NCI-H1694 treated with DMSO at 0.1 percent for 48 hours (cell line): Measurements from ENCODE around the gene PLSCR1.
"Not testable (repeated sequence)": the region's sequence is repeated elsewhere in the genome, so short reads cannot be mapped to it uniquely, and the experiment has no call there.

ENCODE experiments used
- DNase-seq: peaks from one replicate; lab custom pipeline; 2025; lab: John Stamatoyannopoulos, UW

Gene PLSCR1

GRCh38 chr3:146513386-146514051 lies 30.9 kb downstream of the PLSCR1 start:
- no peak for DNase-seq

- no peak for DNase-seq
Observed at GRCh38 chr3:146511402-146512134, 32.8 kb downstream of the PLSCR1 start.

GRCh38 chr3:146507331-146508120 lies 36.9 kb downstream of the PLSCR1 start:
- no peak for DNase-seq

DNA sequence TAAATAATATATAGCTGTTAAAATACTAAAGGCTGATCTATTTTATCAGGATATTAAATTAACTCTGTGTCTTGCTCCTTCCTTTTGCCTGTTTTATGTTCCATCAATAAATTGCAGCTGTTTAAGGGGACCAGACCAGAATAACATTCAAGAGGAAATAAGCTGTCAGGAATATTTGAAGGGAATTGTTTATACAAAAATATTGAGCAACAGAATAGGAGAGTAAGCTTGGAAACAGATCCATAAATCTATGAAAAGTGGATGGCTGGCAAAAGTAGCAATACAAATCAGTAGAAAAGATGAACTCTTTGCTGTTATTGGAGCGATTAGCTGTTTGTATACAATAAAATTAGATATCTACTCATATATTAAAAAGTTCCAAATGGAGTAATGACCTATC lies 38.9 kb downstream of the PLSCR1 start:
- DNase-seq = no peak

DNA sequence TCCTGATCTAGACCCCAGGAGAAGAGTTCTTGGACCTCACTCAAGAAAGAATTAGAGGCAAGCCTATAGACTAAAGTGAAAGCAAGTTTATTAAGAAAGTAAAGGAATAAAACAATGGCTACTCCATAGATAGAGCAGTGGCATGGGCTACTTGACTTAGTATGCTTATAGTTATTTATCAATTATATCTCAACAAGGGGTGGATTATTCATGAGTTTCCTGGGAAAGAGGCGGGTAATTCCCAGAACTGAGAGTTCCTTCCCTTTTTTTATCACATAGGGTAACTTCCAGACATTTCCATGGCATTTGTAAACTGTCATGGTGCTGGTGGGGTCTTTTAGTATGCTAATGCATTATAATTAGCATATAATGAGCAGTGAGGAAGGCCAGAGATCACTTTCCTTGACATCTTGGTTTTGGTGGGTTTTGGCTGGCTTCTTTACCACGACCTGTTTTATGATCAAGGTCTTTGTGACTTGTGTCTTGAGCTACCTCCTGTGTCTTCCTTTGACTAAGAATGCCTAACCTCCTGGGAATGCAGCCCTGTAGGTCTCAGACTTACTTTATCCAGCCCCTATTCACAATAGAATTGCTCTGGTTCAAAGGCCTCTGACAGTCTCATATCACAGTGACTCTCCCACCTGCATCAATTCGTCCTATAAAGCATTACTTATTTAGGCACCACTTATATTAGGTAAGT lies 39.8 kb downstream of the PLSCR1 start:
- no peak for DNase-seq

DNA sequence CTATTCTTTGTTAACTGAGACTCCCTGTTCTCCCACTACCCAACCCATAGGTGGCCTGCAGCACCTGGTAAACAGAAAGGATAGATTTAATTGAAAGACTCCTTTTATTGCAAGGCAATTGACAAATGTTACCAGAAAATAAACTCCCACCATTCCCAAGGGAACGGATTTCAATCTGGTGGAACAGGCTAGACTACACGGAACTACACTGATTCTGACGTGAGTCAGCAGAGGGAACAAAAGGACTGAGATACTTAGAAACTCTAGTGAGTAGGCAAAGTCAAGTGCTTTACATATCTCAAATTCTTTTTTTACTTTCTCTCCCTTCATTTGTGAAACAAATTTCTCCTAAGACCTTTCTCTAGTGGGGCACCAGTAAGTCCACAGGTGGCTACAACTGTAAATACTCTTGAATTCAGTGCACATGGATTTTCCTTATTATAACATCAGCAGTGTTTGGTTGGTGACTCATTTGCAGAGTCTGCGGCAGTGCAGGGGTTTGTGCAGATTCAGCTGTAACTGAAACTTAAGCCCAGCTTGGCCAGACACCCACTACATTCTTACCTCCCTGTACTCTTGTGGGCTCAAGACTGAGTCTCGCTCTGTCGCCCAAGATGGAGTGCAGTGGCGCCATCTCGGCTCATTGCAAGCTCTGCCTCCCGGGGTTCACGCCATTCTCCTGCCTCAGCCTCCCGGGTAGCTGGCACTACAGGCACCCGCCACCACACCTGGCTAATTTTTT lies 40.8 kb downstream of the PLSCR1 start:
- DNase-seq = no peak

DNA sequence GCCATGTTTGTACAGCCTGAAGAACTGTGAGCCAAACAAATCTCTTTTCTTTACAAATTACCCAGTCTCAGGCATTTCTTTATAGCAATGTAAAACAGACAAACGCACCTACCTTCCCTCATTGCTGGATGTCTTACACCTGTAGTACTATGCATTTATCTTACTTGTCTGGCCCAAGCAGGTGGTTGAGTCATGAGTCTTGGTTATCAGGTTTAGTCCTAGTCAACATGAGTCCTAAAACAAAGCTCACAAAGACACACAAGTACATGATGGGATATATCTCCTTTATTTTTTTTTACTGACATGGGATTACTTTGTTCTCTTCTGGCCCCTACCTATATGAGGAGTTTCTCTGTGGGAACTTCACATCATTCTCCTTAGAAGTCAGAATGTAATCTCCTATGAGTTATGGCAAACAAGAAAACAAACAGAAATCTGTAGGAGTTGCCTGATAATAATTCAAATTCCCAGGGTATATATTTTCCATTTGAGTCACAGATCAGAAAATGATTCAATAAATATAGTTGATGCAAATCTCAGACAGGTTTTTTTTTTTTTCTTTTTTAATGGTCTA lies 41.4 kb downstream of the PLSCR1 start:
- no peak for DNase-seq

DNA sequence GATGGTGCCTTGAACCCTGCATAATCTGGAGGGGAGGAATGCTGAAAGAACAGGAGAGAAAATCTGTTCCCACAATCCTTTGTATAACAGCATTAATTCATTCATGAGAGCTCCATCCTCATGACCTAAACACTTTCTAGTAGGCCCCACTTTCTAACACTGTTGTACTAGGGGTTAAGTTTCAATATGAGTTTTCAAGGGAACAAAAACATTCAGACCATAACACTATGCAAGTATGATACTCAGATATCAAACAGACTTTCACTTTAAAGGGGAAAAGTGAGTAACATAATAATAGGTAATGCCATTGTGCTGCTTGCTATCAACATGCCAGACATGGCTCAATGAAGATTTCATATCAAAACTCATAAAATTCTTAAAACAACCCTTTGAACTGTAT lies 42.7 kb downstream of the PLSCR1 start:
- DNase-seq = no peak

DNA sequence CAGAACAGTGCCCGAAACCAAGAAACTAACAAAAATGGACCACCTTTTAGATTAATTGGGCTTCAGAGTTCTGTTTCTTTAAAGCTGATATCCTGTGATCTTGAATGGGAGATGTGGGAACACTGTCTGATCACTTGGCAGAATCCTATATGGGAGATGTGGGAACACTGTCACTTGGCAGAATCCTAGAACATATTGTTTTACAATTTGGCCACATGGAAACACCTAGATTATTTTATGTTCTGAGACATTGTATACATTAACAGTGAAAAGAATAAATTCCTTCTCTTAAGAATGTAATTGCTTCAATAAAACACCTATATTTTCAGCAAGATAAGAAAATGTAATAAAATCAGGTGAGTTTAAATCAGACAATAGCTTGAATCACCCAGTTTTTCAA lies 44.7 kb downstream of the PLSCR1 start:
- no peak for DNase-seq

GRCh38 chr3:146498002-146498736 lies 46.2 kb downstream of the PLSCR1 start:
- no peak for DNase-seq

DNA sequence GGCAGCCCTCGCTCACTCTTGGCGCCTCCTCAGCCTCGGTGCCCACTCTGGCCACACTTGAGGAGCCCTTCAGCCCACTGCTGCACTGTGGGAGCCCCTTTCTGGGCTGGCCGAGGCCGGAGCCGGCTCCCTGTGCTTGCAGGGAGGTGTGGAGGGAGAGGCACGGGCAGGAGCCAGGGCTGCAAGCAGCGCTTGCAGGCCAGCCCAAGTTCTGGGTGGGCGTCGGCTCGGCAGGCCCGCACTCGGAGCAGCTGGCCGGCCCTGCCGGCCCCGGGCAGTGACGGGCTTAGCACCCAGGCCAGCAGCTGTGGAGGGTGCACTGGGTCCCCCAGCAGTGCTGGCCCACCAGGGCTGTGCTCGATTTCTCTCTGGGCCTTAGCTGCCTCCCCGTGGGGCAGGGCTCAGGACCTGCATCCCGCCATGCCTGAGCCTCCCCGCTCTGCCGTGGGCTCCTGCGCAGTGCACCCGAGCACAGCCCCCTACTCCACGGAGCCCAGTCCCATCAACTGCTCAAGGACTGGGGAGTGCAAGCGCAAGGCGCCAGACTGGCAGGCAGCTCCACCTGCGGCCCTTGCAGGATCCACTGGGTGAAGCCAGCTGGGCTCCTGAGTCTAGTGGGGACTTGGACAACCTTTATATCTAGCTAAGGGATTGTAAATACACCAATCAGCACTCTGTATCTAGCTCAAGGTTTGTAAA lies 47.1 kb downstream of the PLSCR1 start:
- DNase-seq = not testable (repeated sequence)

DNA sequence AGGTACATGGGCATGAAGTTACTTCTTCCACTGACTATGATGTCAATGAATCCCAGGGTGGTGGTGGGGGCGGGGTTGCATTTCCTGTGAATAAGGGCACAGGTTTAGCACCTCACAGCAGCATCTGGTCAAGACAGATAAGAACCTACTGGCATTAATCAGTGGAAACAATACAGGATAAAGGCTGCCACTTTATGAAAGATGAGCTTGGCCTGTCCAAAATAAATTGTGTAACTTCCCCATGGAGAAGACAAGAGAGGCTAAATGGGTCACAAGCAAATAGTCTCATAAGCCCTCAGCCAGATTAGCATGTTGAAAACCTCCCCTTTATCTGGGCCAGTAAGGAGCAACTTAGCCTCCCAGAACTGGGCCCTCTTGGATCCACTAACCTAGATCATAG lies 47.7 kb downstream of the PLSCR1 start:
- DNase-seq = no peak

DNA sequence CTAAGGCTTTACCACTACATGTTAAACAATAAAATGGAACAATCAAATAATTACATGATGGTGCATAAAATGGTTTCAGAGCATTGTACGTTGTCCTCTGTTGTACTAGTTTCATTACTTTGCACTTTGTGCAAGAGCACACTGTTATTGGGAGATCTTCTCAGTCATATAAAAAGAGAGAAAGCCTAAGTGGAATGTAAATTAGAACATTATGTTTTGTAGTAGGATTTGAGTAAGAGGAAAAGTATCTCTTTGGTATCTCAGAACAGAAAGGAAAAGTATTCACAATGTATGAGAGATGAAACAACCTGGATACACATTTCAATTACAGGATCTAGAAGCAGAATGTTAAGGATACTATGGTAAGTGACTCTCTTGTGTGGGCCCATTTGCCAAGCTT lies 48.2 kb downstream of the PLSCR1 start:
- DNase-seq = no peak

DNA sequence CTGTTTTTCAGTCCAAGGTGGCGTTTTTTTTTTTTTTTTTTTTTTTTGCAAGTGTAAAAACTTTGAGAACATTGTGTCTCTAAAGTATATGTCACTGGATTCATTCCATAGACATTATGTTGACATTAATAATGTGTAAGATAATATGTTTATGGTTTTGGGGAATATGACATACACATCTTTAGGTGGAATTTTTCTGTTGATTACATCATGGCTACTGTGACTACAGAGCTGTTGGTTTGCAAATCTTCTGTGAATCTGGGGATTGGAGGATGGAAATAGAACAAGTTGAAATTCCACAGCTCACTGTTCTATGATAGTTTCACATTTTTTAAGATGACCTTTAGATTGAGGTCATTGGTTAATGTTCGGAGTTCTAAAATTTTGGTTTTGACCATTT lies 50.6 kb downstream of the PLSCR1 start:
- no peak for DNase-seq

DNA sequence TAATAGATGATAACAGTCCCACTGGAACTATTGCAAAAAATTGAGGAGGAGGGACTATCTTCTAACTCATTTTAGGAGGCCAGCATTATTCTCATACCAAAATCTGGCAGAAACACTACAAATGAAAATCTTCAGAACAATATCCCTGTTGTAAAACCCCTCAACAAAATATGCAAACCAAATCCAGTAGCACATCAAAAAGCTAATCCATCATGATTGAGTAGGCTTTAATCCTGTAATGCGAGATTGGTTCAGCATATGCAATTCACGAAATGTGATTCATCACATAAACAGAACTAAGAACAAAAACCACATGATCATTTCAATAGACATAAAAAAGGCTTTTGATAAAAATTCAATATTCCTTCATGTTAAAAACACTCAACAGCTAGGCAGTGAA lies 51.2 kb downstream of the PLSCR1 start:
- no peak for DNase-seq

- DNase-seq = no peak
Observed at GRCh38 chr3:146491303-146491702, 53.1 kb downstream of the PLSCR1 start.

DNA sequence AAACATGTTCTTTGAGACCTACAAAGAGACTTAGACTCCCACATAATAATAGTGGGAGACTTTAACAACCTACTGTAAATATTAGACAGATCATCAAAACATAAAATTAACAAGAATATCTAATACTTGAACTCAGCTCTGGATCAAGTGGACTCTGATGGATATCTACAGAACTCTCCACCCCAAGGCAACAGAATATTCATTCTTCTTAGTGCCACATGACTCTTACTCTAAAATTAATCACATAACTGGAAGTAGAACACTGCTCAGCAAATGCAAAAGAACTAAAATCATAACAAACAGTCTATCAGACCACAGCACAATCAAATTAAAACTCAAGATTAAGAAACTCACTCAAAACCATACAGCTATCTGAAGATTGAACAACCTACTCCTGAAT lies 59.1 kb downstream of the PLSCR1 start:
- no peak for DNase-seq

DNA sequence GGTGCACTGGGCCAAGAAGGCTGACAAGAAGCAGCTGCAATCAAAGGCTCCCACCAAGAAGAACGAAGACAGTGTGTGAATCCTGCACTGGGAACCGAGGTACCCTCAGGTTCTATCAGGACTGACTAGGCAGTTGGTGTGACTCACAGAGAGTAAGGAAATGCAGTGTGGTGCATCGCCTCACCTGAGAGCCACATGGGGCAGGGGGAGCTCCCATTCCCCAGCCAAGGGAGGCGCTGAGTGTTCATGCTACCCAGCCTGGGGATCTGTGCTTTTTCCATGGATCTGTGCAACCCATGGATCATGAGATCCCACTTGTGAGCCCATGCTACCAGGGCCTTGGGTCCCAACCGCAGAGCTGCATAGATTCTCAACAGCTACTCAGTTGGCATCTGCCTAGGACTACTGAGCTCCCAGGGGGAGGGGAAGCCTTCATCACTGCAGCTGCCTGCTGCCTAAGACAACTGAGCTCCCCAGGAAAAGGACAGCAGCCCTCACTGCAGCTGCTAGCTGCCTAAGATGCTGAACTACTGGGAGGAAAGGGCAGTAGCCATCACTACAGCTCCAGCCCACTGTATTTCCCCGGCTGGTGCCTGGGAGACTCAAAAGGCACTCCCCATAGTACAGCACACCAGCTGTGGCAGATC lies 68.2 kb downstream of the PLSCR1 start:
- no peak for DNase-seq

DNA sequence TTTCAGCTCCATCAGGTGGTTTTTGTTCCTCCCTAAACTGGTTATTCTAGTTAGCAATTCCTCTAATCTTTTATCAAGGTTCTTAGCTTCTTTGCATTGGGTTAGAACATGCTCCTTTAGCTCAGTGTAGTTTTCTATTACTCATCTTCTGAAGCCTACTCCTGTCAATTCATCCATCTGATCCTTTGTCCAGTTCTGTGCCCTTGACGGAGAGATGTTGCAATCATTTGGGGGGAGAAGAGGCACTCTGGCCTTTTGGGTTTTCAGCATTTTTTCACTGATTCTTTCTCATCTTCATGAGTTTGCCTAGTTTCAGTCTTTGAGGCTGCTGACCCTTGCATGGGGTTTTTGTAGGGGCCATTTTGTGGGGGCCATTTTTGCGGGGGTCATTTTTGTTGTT lies 69.4 kb downstream of the PLSCR1 start:
- DNase-seq = not testable (repeated sequence)

GRCh38 chr3:146473726-146474125 lies 70.7 kb downstream of the PLSCR1 start:
- DNase-seq = no peak
